Duodenal mucosa (tissue), 2 donors: Measurements from ENCODE around the gene PABPN1L.

Experiments used
- H3K27ac ChIP-seq: one replicate; pipeline ENCODE4 v1.7.0; 2013; ENCODE audit warnings: low read depth, low read length
- H3K27me3 ChIP-seq, 2 donors: one replicate each; pipeline ENCODE4 v1.7.0; 2013; ENCODE audit warnings: low read length in 2 of 2, control low read depth in 1 of 2; ENCODE audit not compliant: insufficient read depth in 2 of 2, control insufficient read depth in 1 of 2
- H3K36me3 ChIP-seq, 2 donors: one replicate each; pipeline ENCODE4 v1.7.0; 2013; ENCODE audit warnings: low read length in 2 of 2, control low read depth in 1 of 2; ENCODE audit not compliant: insufficient read depth in 2 of 2, control insufficient read depth in 1 of 2
- H3K4me1 ChIP-seq, 2 donors: one replicate each; pipeline ENCODE4 v1.7.0; 2013; ENCODE audit warnings: low read length in 2 of 2, control low read depth in 1 of 2; ENCODE audit not compliant: insufficient read depth in 2 of 2, control insufficient read depth in 1 of 2
- H3K4me3 ChIP-seq, 2 donors: one replicate each; pipeline ENCODE4 v1.7.0; 2013; ENCODE audit warnings: low read length in 2 of 2, low read depth in 1 of 2
- H3K9ac ChIP-seq, 2 donors: one replicate each; pipeline ENCODE4 v1.7.0; 2013; ENCODE audit warnings: low read length in 2 of 2, low read depth in 1 of 2
- H3K9me3 ChIP-seq, 2 donors: one replicate each; pipeline ENCODE4 v1.7.0; 2013; ENCODE audit warnings: low read length in 2 of 2, control low read depth in 1 of 2; ENCODE audit not compliant: control insufficient read depth in 1 of 2

The PABPN1L gene

GRCh38 chr16:88866151-88866920 is at the start of gene PABPN1L:
Gene PABPN1L, minus strand, starts transcription at chr16:88866660. Its CDS starts 54 bp downstream, at chr16:88866606.
- peaks cover 16 to 19% of the 10 kb centered on the region in 2 donors for H3K27me3 ChIP-seq
- H3K27ac ChIP-seq, result no peak within 1 kb of the TSS
- no peak within 1 kb of the TSS for H3K4me3 ChIP-seq
- H3K36me3 ChIP-seq, result peaks cover 3 to 15% of the 10 kb centered on the region in 2 donors
- no peak within 1 kb of the TSS for H3K9ac ChIP-seq
- H3K9me3 ChIP-seq, result no peaks in the 10 kb centered on the region
- H3K4me1 ChIP-seq, result no peaks in the 10 kb centered on the region

GRCh38 chr16:88915639-88916327 is 49.3 kb upstream of the PABPN1L start:
- H3K4me1 ChIP-seq, result peaks cover 0 to 4% of the 10 kb centered on the region in 2 donors
- H3K27ac ChIP-seq, result no peak overlapping the region
- H3K4me3 ChIP-seq, result no peak overlapping the region
- no peaks in the 10 kb centered on the region for H3K9me3 ChIP-seq
- no peak overlapping the region for H3K9ac ChIP-seq
- H3K27me3 ChIP-seq, result no peaks in the 10 kb centered on the region
- peaks cover 0 to 6% of the 10 kb centered on the region in 2 donors for H3K36me3 ChIP-seq

GRCh38 chr16:88914750-88915368 is 48.4 kb upstream of the PABPN1L start:
- H3K27ac ChIP-seq, result no peak overlapping the region
- H3K9ac ChIP-seq, result no peak overlapping the region
- H3K27me3 ChIP-seq, result no peaks in the 10 kb centered on the region
- no peaks in the 10 kb centered on the region for H3K4me1 ChIP-seq
- H3K4me3 ChIP-seq, result no peak overlapping the region
- H3K9me3 ChIP-seq, result no peaks in the 10 kb centered on the region
- peaks cover 0 to 6% of the 10 kb centered on the region in 2 donors for H3K36me3 ChIP-seq

- no peak overlapping the region for H3K4me3 ChIP-seq
- no peaks in the 10 kb centered on the region for H3K4me1 ChIP-seq
- no peak overlapping the region for H3K9ac ChIP-seq
- H3K36me3 ChIP-seq, result peaks cover 0 to 6% of the 10 kb centered on the region in 2 donors
- H3K9me3 ChIP-seq, result no peaks in the 10 kb centered on the region
- H3K27ac ChIP-seq, result no peak overlapping the region
- H3K27me3 ChIP-seq, result no peaks in the 10 kb centered on the region
Observed at GRCh38 chr16:88913870-88914269, 47.4 kb upstream of the PABPN1L start.

GRCh38 chr16:88913001-88913612 is 46.6 kb upstream of the PABPN1L start:
- H3K27me3 ChIP-seq, result no peaks in the 10 kb centered on the region

GRCh38 chr16:88912556-88912955 is 46.1 kb upstream of the PABPN1L start:
- no peak overlapping the region for H3K9ac ChIP-seq
- peaks cover 0 to 6% of the 10 kb centered on the region in 2 donors for H3K36me3 ChIP-seq
- no peaks in the 10 kb centered on the region for H3K27me3 ChIP-seq
- no peaks in the 10 kb centered on the region for H3K4me1 ChIP-seq
- no peak overlapping the region for H3K4me3 ChIP-seq
- no peaks in the 10 kb centered on the region for H3K9me3 ChIP-seq
- no peak overlapping the region for H3K27ac ChIP-seq

More at GRCh38 chr16:88913001-88913612, 46.6 kb upstream of the PABPN1L start:
- Histone ChIP-seq H3K36me3 (peaks cover 0 to 6% of the 10 kb centered on the region in 2 donors), H3K27ac (no peak overlapping the region), H3K9me3 (no peaks in the 10 kb centered on the region), H3K4me1 (no peaks in the 10 kb centered on the region), H3K9ac (no peak overlapping the region), H3K4me3 (no peak overlapping the region)

- Histone ChIP-seq H3K4me1 (no peaks in the 10 kb centered on the region), H3K9ac (no peak overlapping the region), H3K4me3 (no peak overlapping the region), H3K9me3 (no peaks in the 10 kb centered on the region), H3K27me3 (no peaks in the 10 kb centered on the region), H3K27ac (no peak overlapping the region), H3K36me3 (peaks cover 0 to 6% of the 10 kb centered on the region in 2 donors)
Observed at GRCh38 chr16:88911946-88912310, 45.5 kb upstream of the PABPN1L start.

- no peak overlapping the region for H3K4me3 ChIP-seq
- no peaks in the 10 kb centered on the region for H3K4me1 ChIP-seq
- no peak overlapping the region for H3K9ac ChIP-seq
- H3K36me3 ChIP-seq, result peaks cover 0 to 6% of the 10 kb centered on the region in 2 donors
- no peaks in the 10 kb centered on the region for H3K9me3 ChIP-seq
- H3K27me3 ChIP-seq, result no peaks in the 10 kb centered on the region
- H3K27ac ChIP-seq, result no peak overlapping the region
Observed at GRCh38 chr16:88911136-88911945, 44.9 kb upstream of the PABPN1L start.

GRCh38 chr16:88910284-88911135 is 44.0 kb upstream of the PABPN1L start:
- Histone ChIP-seq H3K36me3 (no peaks in the 10 kb centered on the region), H3K27me3 (no peaks in the 10 kb centered on the region), H3K4me1 (no peaks in the 10 kb centered on the region), H3K27ac (no peak overlapping the region), H3K9ac (no peak overlapping the region), H3K4me3 (no peak overlapping the region), H3K9me3 (no peaks in the 10 kb centered on the region)
